Dermis blood vessel endothelial cell (primary cell): ENCODE results near the gene LRRC3C. TPM values are rescaled to one million over a fixed set of nuclear protein-coding genes. Genes with fewer than 3 reads are reported as not detected.
"Not testable (repeated sequence)": the region's sequence is repeated elsewhere in the genome, so short reads cannot be mapped to it uniquely, and the experiment has no call there.

Experiments used
- DNase-seq: peaks from one replicate; pipeline ENCODE4 v3.0.0; 2010
- total RNA-seq: library from RNA; depleted of rRNA; stranded (reverse); fragments of >200 nt; gene quantifications from 2 replicates; pipeline ENCODE4 v1.2.3, GENCODE V29; 2014

Gene LRRC3C
- not detected in 2 replicates for total RNA-seq

GRCh38 chr17:39927101-39927928 lies at the start of gene LRRC3C, which contains the start of gene ORMDL3:
Gene LRRC3C, plus strand, starts transcription at chr17:39927732. Its CDS starts 13,792 bp downstream, at chr17:39941524.
Gene ORMDL3, minus strand, starts transcription at chr17:39927601. Its CDS starts 3,398 bp downstream, at chr17:39924203.
- peak; percentile 95 for DNase-seq

GRCh38 chr17:39886102-39886501 lies 41.4 kb upstream of the LRRC3C start:
- not testable (repeated sequence) for DNase-seq

GRCh38 chr17:39887078-39887477 lies 40.5 kb upstream of the LRRC3C start:
- no peak for DNase-seq

- no peak for DNase-seq
Observed at GRCh38 chr17:39889200-39889599, 38.3 kb upstream of the LRRC3C start.

GRCh38 chr17:39894681-39895376 lies 32.7 kb upstream of the LRRC3C start:
- DNase-seq = no peak

- DNase-seq = no peak
Observed at GRCh38 chr17:39898088-39898487, 29.4 kb upstream of the LRRC3C start.

- no peak for DNase-seq
Observed at GRCh38 chr17:39899215-39899614, 28.3 kb upstream of the LRRC3C start.

GRCh38 chr17:39902027-39902426 lies 25.5 kb upstream of the LRRC3C start:
- not testable (repeated sequence) for DNase-seq

GRCh38 chr17:39903158-39903884 lies 24.2 kb upstream of the LRRC3C start:
- DNase-seq = no peak

- no peak for DNase-seq
Observed at GRCh38 chr17:39904990-39905288, 22.6 kb upstream of the LRRC3C start.

- DNase-seq = no peak
Observed at GRCh38 chr17:39908789-39909352, 18.7 kb upstream of the LRRC3C start.

GRCh38 chr17:39913989-39914388 lies 13.5 kb upstream of the LRRC3C start:
- DNase-seq = no peak

GRCh38 chr17:39915559-39915958 lies 12.0 kb upstream of the LRRC3C start:
- DNase-seq = no peak

GRCh38 chr17:39916918-39917317 lies 10.6 kb upstream of the LRRC3C start:
- peak; percentile 13 for DNase-seq

- DNase-seq = no peak
Observed at GRCh38 chr17:39919087-39919683, 8.3 kb upstream of the LRRC3C start.

GRCh38 chr17:39920218-39921210 lies 7.0 kb upstream of the LRRC3C start:
- no peak for DNase-seq

- DNase-seq = no peak
Observed at GRCh38 chr17:39921323-39921722, 6.2 kb upstream of the LRRC3C start.

- no peak for DNase-seq
Observed at GRCh38 chr17:39922006-39922405, 5.5 kb upstream of the LRRC3C start.

- no peak for DNase-seq
Observed at GRCh38 chr17:39923230-39923629, 4.3 kb upstream of the LRRC3C start.

GRCh38 chr17:39923836-39924690 lies 3.5 kb upstream of the LRRC3C start:
- DNase-seq = peak; percentile 58
